Body of pancreas (tissue), 4 donors: ENCODE measurements around the gene PHKA1. TPM values are rescaled to one million over a fixed set of nuclear protein-coding genes. Genes with fewer than 3 reads are reported as not detected.
A peak's percentile ranks its signal among the peaks of the same experiment; 100 is the strongest.
"Not testable (repeated sequence)": the region's sequence is repeated elsewhere in the genome, so short reads cannot be mapped to it uniquely, and the experiment has no call there.

Experiments used
- ATAC-seq: fragments of 150-250 bp; one replicate; pipeline ENCODE4 v1.9.1; 2016
- DNase-seq, 4 donors: peaks; one replicate each; pipeline ENCODE4 v3.0.0-alpha.2; 2019
- H3K27ac ChIP-seq, 4 donors: fragments of 200-600 bp; sonication (generic); 1 replicate in 3 of 4; 2 replicates in 1 of 4; pipeline versions ENCODE4 v1.5.1 to v1.6.1; 2016 to 2019; ENCODE audit warnings: mild to moderate bottlenecking in 1 of 4, mixed read lengths in 1 of 4, moderate library complexity in 1 of 4
- H3K27me3 ChIP-seq, 2 donors: fragments of 200-600 bp; sonication (generic); one replicate each; pipeline ENCODE4 v1.6.0; 2016; ENCODE audit warnings: mild to moderate bottlenecking in 1 of 2
- H3K36me3 ChIP-seq, 2 donors: fragments of 200-600 bp; sonication (generic); replicated peaks in 1 of 2; 2 replicates each; pipeline ENCODE4 v1.5.1; 2016; ENCODE audit warnings: low read depth in 2 of 2; ENCODE audit not compliant: insufficient read depth in 1 of 2
- H3K4me1 ChIP-seq: fragments of 200-600 bp; sonication (generic); one replicate; pipeline ENCODE4 v1.6.0; 2016
- H3K4me3 ChIP-seq, 2 donors: fragments of 200-600 bp; sonication (generic); 1 replicate in 1 of 2; 2 replicates in 1 of 2; pipeline ENCODE4 v1.5.1; 2016 to 2019
- H3K9me3 ChIP-seq, 3 donors: fragments of 200-600 bp; sonication (generic); 1 replicate in 2 of 3; 2 replicates in 1 of 3; pipeline ENCODE4 v1.5.1; 2016
- CTCF ChIP-seq, 7 experiments: fragments of 450-650 bp in 4 of 7; fragments of 200-600 bp in 3 of 7; sonication (generic) in 3 of 7; IDR thresholded peaks; one replicate each; pipeline ENCODE4 v1.5.1; 2016 to 2019; ENCODE audit warnings: antibody characterized with exemption in 7 of 7
- POLR2A ChIP-seq, 3 donors: fragments of 450-650 bp; IDR thresholded peaks; one replicate each; pipeline ENCODE4 v1.6.1; 2016; ENCODE audit warnings: antibody characterized with exemption in 3 of 3, mild to moderate bottlenecking in 2 of 3
- WGBS, 2 donors: methylation state at CpG; one replicate each; pipeline ENCODE4 v1.1.5; 2017; 5-methylcytosine and 5-hydroxymethylcytosine counted together
- intact Hi-C: fragments of 100-400 bp; cut with DNase I; formaldehyde crosslinking; loops from one replicate; pipeline ENCODE4 v1.15.1; 2023
- total RNA-seq, 2 donors: library from RNA; depleted of rRNA; stranded (reverse); fragments of >200 nt; gene quantifications; one replicate each; pipeline ENCODE4 v1.1.0, GENCODE V29; 2016

Gene PHKA1
- total RNA-seq, 2 donors from 2014 or later: 7.3 to 8.6 TPM

- WGBS, 2 donors: 80 to 90% methylated on average over 6 of the region's 6 CpGs
- Histone ChIP-seq H3K4me3 (no peak overlapping the region), H3K4me1 (peaks cover 6% of the 10 kb centered on the region), H3K27ac (no peak overlapping the region), H3K27me3 (no peaks in the 10 kb centered on the region), H3K9me3 (no peaks in the 10 kb centered on the region), H3K36me3 (peaks cover 0 to 2% of the 10 kb centered on the region in 2 donors)
- TF ChIP-seq POLR2A (IDR thresholded peaks at IDR 0.05) (no peak), CTCF (IDR thresholded peaks at IDR 0.05) (no peak)
- DNase-seq (no peak), ATAC-seq (no peak)
- intact Hi-C loops: no loop called here
Measured at GRCh38 chrX:72568406-72569092, 145.6 kb downstream of the PHKA1 start.

GRCh38 chrX:72566448-72566847 is 147.7 kb downstream of the PHKA1 start:
- peaks cover 0 to 2% of the 10 kb centered on the region in 2 donors for H3K36me3 ChIP-seq
- TF ChIP-seq CTCF (IDR thresholded peaks at IDR 0.05) (no peak), POLR2A (IDR thresholded peaks at IDR 0.05) (no peak)
- no peak overlapping the region for H3K4me3 ChIP-seq
- intact Hi-C loops: no loop called here
- WGBS, 2 donors: 82 to 100% methylated on average over 2 of the region's 2 CpGs
- no peaks in the 10 kb centered on the region for H3K9me3 ChIP-seq
- H3K27me3 ChIP-seq: no peaks in the 10 kb centered on the region
- no peaks in the 10 kb centered on the region for H3K4me1 ChIP-seq
- ATAC-seq (no peak), DNase-seq (no peak)
- no peak overlapping the region for H3K27ac ChIP-seq

- DNase-seq, H3K27ac ChIP-seq, H3K4me3 ChIP-seq, intact Hi-C loops, H3K27me3 ChIP-seq, H3K4me1 ChIP-seq, H3K9me3 ChIP-seq, H3K36me3 ChIP-seq, ATAC-seq: not testable (repeated sequence)
- WGBS, 2 donors: no CpG with 5 or more reads among the region's 28 CpGs
Measured at GRCh38 chrX:72559655-72560054, 154.5 kb downstream of the PHKA1 start.

GRCh38 chrX:72554448-72555140 is 159.5 kb downstream of the PHKA1 start:
- H3K4me1 ChIP-seq: no peaks in the 10 kb centered on the region
- H3K27ac ChIP-seq: no peak overlapping the region
- WGBS, 2 donors: 84 to 95% methylated on average over 8 to 13 of the region's 16 CpGs
- TF ChIP-seq CTCF (IDR thresholded peaks at IDR 0.05) (no peak), POLR2A (IDR thresholded peaks at IDR 0.05) (no peak)
- DNase-seq (peak in 1 of 4 donors; percentile 12), ATAC-seq (no peak)
- no peaks in the 10 kb centered on the region for H3K36me3 ChIP-seq
- no peaks in the 10 kb centered on the region for H3K9me3 ChIP-seq
- intact Hi-C loops: no loop called here
- H3K27me3 ChIP-seq: no peaks in the 10 kb centered on the region
- H3K4me3 ChIP-seq: no peak overlapping the region

GRCh38 chrX:72552443-72552842 is 161.7 kb downstream of the PHKA1 start:
- 85 to 91% methylated on average over 5 to 6 of the region's 6 CpGs for WGBS, 2 donors
- H3K4me1 ChIP-seq, DNase-seq, H3K9me3 ChIP-seq, H3K27ac ChIP-seq, H3K36me3 ChIP-seq, H3K4me3 ChIP-seq, intact Hi-C loops, H3K27me3 ChIP-seq, ATAC-seq: not testable (repeated sequence)
